WTC11 (cell line): ENCODE data around the gene PHAF1. TPM values are rescaled to one million over a fixed set of nuclear protein-coding genes. Genes with fewer than 3 reads are reported as not detected.
A peak's percentile ranks its signal among the peaks of the same experiment; 100 is the strongest.

Source experiments
- ATAC-seq: fragments of 200-7000 bp; cut with Tn5 transposase; 2 replicates; pipeline ENCODE4 v1.10.0; 2021; ENCODE audit warnings: mild to moderate bottlenecking, moderate library complexity
- CTCF ChIA-PET: fragments of 300-600 bp; sonication (Branson Sonifier 250); formaldehyde crosslinking; loops from one replicate; lab custom pipeline; 2021; ENCODE audit warnings: antibody characterized with exemption; lab: Charles Lee
- POLR2A ChIA-PET: fragments of 350-600 bp; sonication (Branson Sonifier 250); formaldehyde crosslinking; loops from one replicate; lab custom pipeline; 2021; ENCODE audit warnings: antibody characterized with exemption; lab: Charles Lee
- DNase-seq: peaks from one replicate; pipeline ENCODE4 v3.0.0; 2021; ENCODE audit warnings: low spot score
- H3K27ac Mint-ChIP-seq: 2 replicates; pipeline ENCODE4 v1.8.0; 2021; ENCODE audit warnings: mixed read lengths
- H3K27me3 Mint-ChIP-seq: 2 replicates; pipeline ENCODE4 v1.8.0; 2021; ENCODE audit warnings: low read depth, mild to moderate bottlenecking, moderate library complexity, mixed read lengths
- H3K36me3 Mint-ChIP-seq: 2 replicates; pipeline ENCODE4 v1.8.0; 2021; ENCODE audit warnings: mixed read lengths
- H3K4me1 Mint-ChIP-seq: 2 replicates; pipeline ENCODE4 v1.8.0; 2022; ENCODE audit warnings: mixed read lengths
- H3K4me3 Mint-ChIP-seq: 2 replicates; pipeline ENCODE4 v1.8.0; 2021; ENCODE audit warnings: mild to moderate bottlenecking, moderate library complexity, mixed read lengths
- H3K9me3 Mint-ChIP-seq: 2 replicates; pipeline ENCODE4 v1.8.0; 2021; ENCODE audit warnings: mixed read lengths
- ATF1 ChIP-seq: sonication (generic); formaldehyde crosslinking; IDR thresholded peaks from 2 replicates; pipeline ENCODE4 v1.8.1; 2023; ENCODE audit warnings: mild to moderate bottlenecking, moderate library complexity, missing genetic modification reagents
- CDX4 ChIP-seq: fragments of 250-450 bp; sonication (Bioruptor Pico); IDR thresholded peaks from 2 replicates; pipeline ENCODE4 v1.9.0; 2021; ENCODE audit warnings: moderate library complexity, mild to moderate bottlenecking, inconsistent platforms, borderline replicate concordance
- CREM ChIP-seq: sonication (generic); formaldehyde crosslinking; IDR thresholded peaks from 2 replicates; pipeline ENCODE4 v1.8.1; 2022; ENCODE audit warnings: mild to moderate bottlenecking, missing genetic modification reagents, moderate library complexity
- E2F1 ChIP-seq: sonication (generic); formaldehyde crosslinking; IDR thresholded peaks from 2 replicates; pipeline ENCODE4 v1.8.0; 2022; ENCODE audit warnings: mild to moderate bottlenecking, missing genetic modification reagents
- E2F4 ChIP-seq: sonication (generic); formaldehyde crosslinking; IDR thresholded peaks from 2 replicates; pipeline ENCODE4 v1.8.1; 2022; ENCODE audit warnings: low read depth, mild to moderate bottlenecking, moderate library complexity, missing genetic modification reagents, borderline replicate concordance
- ESRRA ChIP-seq: sonication (generic); formaldehyde crosslinking; IDR thresholded peaks from 2 replicates; pipeline ENCODE4 v1.8.1; 2022; ENCODE audit warnings: mild to moderate bottlenecking, missing genetic modification reagents, borderline replicate concordance
- ETV6 ChIP-seq: sonication (generic); formaldehyde crosslinking; IDR thresholded peaks from 2 replicates; pipeline ENCODE4 v1.8.1; 2022; ENCODE audit warnings: mild to moderate bottlenecking, missing genetic modification reagents
- FOXK1 ChIP-seq: sonication (generic); formaldehyde crosslinking; IDR thresholded peaks from 2 replicates; pipeline ENCODE4 v1.8.0; 2022; ENCODE audit warnings: mild to moderate bottlenecking, moderate library complexity, missing genetic modification reagents
- FOXP1 ChIP-seq: sonication (generic); formaldehyde crosslinking; IDR thresholded peaks from 2 replicates; pipeline ENCODE4 v1.8.0; 2022; ENCODE audit warnings: missing genetic modification reagents, mild to moderate bottlenecking, moderate library complexity, borderline replicate concordance
- FOXP4 ChIP-seq: sonication (generic); formaldehyde crosslinking; IDR thresholded peaks from 2 replicates; pipeline ENCODE4 v1.8.0; 2022; ENCODE audit warnings: mild to moderate bottlenecking, missing genetic modification reagents
- HMGXB4 ChIP-seq: sonication (generic); formaldehyde crosslinking; IDR thresholded peaks from 2 replicates; pipeline ENCODE4 v1.8.1; 2023; ENCODE audit warnings: mild to moderate bottlenecking, moderate library complexity, missing genetic modification reagents
- IRF2 ChIP-seq: sonication (generic); formaldehyde crosslinking; IDR thresholded peaks from 2 replicates; pipeline ENCODE4 v1.8.0; 2022; ENCODE audit warnings: low read depth, missing genetic modification reagents, borderline replicate concordance
- KAT7 ChIP-seq: sonication (generic); formaldehyde crosslinking; IDR thresholded peaks from 2 replicates; pipeline ENCODE4 v1.8.1; 2023; ENCODE audit warnings: missing genetic modification reagents, mild to moderate bottlenecking, borderline replicate concordance
- MAX ChIP-seq: sonication (generic); formaldehyde crosslinking; IDR thresholded peaks from 2 replicates; pipeline ENCODE4 v1.8.0; 2022; ENCODE audit warnings: mild to moderate bottlenecking, missing genetic modification reagents
- MYBL2 ChIP-seq: sonication (generic); formaldehyde crosslinking; IDR thresholded peaks from 2 replicates; pipeline ENCODE4 v1.8.1; 2023; ENCODE audit warnings: mild to moderate bottlenecking, moderate library complexity, missing genetic modification reagents
- NFYB ChIP-seq: sonication (generic); formaldehyde crosslinking; conservative IDR thresholded peaks from 2 replicates; pipeline ENCODE4 v1.8.0; 2022; ENCODE audit warnings: low read depth, missing genetic modification reagents
- SP1 ChIP-seq: sonication (generic); formaldehyde crosslinking; conservative IDR thresholded peaks from 2 replicates; pipeline ENCODE4 v1.8.1; 2022; ENCODE audit warnings: missing genetic modification reagents
- TCF7 ChIP-seq: sonication (generic); formaldehyde crosslinking; IDR thresholded peaks from 2 replicates; pipeline ENCODE4 v1.8.0; 2022; ENCODE audit warnings: mild to moderate bottlenecking, low read depth, missing genetic modification reagents, moderate library complexity
- USF1 ChIP-seq: sonication (generic); formaldehyde crosslinking; IDR thresholded peaks from 2 replicates; pipeline ENCODE4 v1.8.0; 2022; ENCODE audit warnings: mild to moderate bottlenecking, missing genetic modification reagents
- ZBTB43 ChIP-seq: sonication (generic); formaldehyde crosslinking; IDR thresholded peaks from 2 replicates; pipeline ENCODE4 v1.8.1; 2023; ENCODE audit warnings: mild to moderate bottlenecking, missing genetic modification reagents
- ZNF317 ChIP-seq: sonication (generic); formaldehyde crosslinking; IDR thresholded peaks from 2 replicates; pipeline ENCODE4 v1.8.1; 2023; ENCODE audit warnings: low read depth, mild to moderate bottlenecking, moderate library complexity, missing genetic modification reagents, borderline replicate concordance
- ZNF416 ChIP-seq: fragments of 250-450 bp; sonication (Bioruptor Pico); IDR thresholded peaks from 2 replicates; pipeline ENCODE4 v1.9.0; 2021; ENCODE audit warnings: mild to moderate bottlenecking, inconsistent platforms
- total RNA-seq: library from RNA; stranded (reverse); gene quantifications from 3 replicates; pipeline ENCODE4 v1.2.3, GENCODE V29; 2021

The PHAF1 gene
- total RNA-seq, 1 experiment from 2014 or later, result 18.8 TPM

- Mint-ChIP-seq H3K9me3 (no peaks in the 10 kb centered on the region), H3K4me3 (peak overlapping the region; percentile 58), H3K4me1 (peaks cover 42% of the 10 kb centered on the region), H3K36me3 (peaks cover 2% of the 10 kb centered on the region; the same call in 1 of the 2 replicates), H3K27me3 (peaks cover 99% of the 10 kb centered on the region), H3K27ac (no peak overlapping the region)
- ATAC-seq, result peak; percentile 5
- CTCF ChIA-PET, result interaction anchor here (0.9 to 15.6 kb wide), 10 partner anchors 6 to 202 kb away, joined by 3 to 386 read pairs (median 11); partner anchors contain the start of genes B3GNT9, CES3, ELMO3 and FBXL8
- POLR2A ChIA-PET, result interaction anchor here (0.8 kb wide), 1 partner anchor 11 kb away, joined by 3 read pairs; no protein-coding TSS in a partner anchor
- peak; percentile 56 for DNase-seq
- TF ChIP-seq MAX (peak; percentile 95), KAT7 (CRISPR knock-in tag) (no peak), ZNF317 (CRISPR knock-in tag) (no peak), HMGXB4 (peak; percentile 60; the same call in 1 of the 2 replicates), E2F1 (CRISPR knock-in tag) (peak; percentile 71), NFYB (CRISPR knock-in tag) (0 out of 2 replicates have a peak, but pooled peaks have one; percentile 14), CDX4 (no peak), ZNF416 (CRISPR knock-in tag) (0 out of 2 replicates have a peak, but pooled peaks have one; percentile 19), ATF1 (CRISPR knock-in tag) (no peak), ESRRA (CRISPR knock-in tag) (0 out of 2 replicates have a peak, but pooled peaks have one; percentile 5), FOXK1 (CRISPR knock-in tag) (peak; percentile 16; the same call in 1 of the 2 replicates), FOXP1 (CRISPR knock-in tag) (peak; percentile 15; the same call in 1 of the 2 replicates), SP1 (CRISPR knock-in tag) (peak; percentile 60), MYBL2 (CRISPR knock-in tag) (peak; percentile 64), TCF7 (CRISPR knock-in tag) (0 out of 2 replicates have a peak, but pooled peaks have one; percentile 57), USF1 (CRISPR knock-in tag) (peak; percentile 55; the same call in 1 of the 2 replicates), IRF2 (CRISPR knock-in tag) (no peak), E2F4 (no peak), CREM (CRISPR knock-in tag) (0 out of 2 replicates have a peak, but pooled peaks have one; percentile 48), ETV6 (CRISPR knock-in tag) (peak; percentile 57; the same call in 1 of the 2 replicates), FOXP4 (CRISPR knock-in tag) (peak; percentile 71), ZBTB43 (CRISPR knock-in tag) (peak; percentile 79; the same call in 1 of the 2 replicates)
These were observed 53.6 kb downstream of the PHAF1 start for GRCh38 chr16:67163164-67163998.
